NCI-H2107 (cell line): ENCODE measurements around the gene PLA1A.
"Not testable (repeated sequence)": the region's sequence is repeated elsewhere in the genome, so short reads cannot be mapped to it uniquely, and the experiment has no call there.

Source experiments
- DNase-seq: peaks from one replicate; lab custom pipeline; 2025; lab: John Stamatoyannopoulos, UW

PLA1A gene, protein sequence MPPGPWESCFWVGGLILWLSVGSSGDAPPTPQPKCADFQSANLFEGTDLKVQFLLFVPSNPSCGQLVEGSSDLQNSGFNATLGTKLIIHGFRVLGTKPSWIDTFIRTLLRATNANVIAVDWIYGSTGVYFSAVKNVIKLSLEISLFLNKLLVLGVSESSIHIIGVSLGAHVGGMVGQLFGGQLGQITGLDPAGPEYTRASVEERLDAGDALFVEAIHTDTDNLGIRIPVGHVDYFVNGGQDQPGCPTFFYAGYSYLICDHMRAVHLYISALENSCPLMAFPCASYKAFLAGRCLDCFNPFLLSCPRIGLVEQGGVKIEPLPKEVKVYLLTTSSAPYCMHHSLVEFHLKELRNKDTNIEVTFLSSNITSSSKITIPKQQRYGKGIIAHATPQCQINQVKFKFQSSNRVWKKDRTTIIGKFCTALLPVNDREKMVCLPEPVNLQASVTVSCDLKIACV

DNA sequence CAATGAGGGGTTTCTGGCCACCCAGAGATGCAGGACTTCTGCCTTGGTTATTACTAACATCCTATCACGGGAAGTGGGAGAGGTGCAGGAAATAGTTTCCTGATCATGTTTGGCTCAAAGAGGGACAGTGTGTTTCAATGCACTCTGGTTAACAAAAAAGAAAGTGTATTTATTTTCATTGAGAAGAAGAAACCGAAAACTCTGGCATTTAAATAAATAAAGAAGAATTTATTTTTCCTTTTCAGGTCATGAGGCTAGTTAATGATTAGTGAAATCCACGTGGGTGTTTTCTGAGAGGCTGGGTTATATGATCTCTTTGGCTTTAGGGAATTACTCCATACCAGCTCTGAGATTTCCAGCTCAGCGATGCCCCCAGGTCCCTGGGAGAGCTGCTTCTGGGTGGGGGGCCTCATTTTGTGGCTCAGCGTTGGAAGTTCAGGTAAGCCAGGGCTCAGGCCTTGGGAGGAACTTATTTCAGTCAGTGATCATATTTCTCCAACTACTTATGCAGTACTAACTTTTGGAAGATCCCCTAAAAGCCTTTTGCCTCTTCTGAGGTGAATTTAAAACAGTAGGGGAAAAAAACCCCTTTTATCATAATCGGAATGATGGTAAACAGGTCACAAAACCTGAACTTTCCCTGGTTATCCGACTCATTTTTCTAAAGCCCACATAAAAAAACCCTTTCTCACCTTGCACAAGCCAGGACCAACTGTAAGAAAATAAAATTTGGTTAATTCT, at the start of gene PLA1A:
Gene PLA1A, plus strand, starts transcription at position 338 of the 741 bp plus-strand sequence. Its CDS starts 29 bp downstream, at position 367.
- no peak for DNase-seq

DNA sequence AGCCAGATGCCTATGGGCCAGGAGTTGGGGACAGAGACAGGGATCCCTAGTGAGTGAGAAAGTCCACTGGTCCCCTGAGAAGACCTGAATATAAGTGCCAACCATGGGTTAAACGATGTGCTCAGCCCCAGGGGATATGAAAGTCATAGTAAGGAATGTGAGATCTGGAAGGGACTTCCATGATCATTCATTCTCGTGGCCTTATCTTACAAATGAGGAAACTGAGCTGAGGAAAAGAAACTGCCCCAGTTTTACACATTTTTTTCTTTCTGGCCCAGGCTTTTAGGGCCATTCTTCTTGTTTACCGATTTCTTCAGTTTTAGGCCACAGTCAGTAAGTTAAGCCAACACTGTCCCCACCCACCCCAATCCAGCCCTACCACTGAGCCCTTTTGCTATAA, 49.3 kb upstream of the PLA1A start:
- no peak for DNase-seq

DNA sequence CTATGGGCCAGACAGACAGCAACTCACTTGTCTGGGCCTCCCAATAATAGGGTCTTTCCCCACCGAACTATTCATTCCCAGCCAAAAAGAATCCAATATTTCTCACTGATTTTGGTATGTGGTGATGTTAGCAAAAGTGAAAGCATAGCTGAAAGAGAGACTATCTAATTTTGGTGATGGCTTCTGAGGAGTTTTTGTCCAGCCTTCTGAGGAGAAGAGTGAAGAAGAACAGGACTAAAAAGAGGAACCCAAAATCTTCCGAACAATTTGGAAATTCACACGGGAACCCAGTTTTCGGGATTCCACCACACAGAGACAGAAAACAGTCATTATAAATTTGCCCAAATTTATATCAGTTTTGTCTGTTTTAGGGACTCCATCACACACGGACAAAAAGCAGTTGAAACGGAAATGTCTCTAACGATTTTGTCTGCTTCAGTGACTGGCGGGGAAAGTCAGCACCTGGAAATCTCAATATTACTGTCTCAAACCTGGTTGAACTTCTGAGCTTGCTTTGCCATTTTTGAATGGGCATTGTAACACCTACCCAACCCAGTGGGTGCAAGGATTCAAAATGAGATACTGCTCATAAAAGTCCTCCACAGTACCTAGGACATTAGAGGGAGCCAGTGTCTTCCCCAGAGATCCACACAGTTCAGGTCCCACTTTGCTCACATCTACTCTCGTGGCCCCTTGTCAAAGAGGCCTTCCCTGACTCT, 47.3 kb upstream of the PLA1A start:
- no peak for DNase-seq

DNA sequence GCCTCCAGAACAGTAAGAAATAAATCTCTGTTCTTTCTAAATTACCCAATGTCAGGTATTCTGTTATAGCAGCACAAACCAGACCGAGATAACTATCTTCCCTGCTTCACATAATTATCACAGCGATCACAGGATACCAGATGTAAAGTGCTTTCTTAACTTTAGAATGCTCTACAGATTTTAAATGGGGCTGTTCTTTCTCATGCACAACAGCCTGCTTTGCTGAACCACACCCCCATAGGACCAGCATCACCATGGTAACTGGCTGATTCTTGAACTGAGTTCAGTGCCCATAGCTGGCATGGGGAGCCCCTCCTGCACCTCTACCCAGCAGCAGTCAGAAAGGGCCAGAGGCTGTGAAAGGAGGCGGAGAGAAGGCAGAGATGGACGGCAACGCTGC, 46.1 kb upstream of the PLA1A start:
- no peak for DNase-seq

DNA sequence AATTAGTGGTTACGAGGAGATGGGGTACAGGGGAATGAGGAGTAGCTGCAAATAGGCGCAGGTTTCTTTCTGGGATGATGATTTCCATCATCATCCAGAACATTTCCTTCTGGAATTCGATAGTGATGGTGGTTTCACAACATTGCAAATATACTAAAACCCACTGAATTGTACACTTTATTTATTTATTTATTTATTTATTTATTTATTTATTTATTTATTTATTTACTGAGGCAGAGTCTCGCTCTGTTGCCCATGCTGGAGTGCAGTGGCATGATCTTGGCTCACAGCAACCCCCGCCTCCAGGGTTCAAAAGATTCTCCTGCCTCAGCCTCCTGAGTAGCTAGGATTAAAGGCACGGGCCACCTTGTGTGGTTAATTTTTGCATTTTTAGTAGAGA, 44.8 kb upstream of the PLA1A start:
- not testable (repeated sequence) for DNase-seq

DNA sequence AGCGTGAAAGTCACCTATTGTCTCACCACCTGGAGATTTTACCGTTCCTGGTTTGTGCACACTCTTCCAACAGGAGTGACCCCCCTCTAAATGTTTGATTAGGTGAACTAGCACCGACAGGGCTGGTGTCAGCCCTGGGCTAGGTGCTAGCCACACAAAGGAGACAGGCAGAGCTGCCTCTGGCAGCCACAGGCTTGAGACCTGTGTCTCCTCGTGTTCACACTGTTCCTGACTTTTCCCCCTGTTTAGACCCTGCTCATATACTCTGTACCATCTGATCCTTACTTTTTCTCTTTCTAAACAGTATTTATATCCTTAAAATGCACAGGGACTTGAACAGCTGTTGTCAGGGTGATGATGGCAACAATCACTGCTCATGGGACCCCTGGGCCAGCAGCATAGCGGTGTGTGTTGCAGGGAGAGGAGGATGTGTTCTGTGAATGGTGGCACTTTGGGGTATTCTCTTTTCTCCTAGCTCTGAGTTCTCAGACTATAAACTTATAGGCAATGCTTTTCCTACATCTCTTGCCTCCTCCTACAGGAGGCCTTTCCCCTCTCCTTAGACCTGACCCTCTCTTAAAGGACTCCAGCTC, 43.8 kb upstream of the PLA1A start:
- DNase-seq: no peak

DNA sequence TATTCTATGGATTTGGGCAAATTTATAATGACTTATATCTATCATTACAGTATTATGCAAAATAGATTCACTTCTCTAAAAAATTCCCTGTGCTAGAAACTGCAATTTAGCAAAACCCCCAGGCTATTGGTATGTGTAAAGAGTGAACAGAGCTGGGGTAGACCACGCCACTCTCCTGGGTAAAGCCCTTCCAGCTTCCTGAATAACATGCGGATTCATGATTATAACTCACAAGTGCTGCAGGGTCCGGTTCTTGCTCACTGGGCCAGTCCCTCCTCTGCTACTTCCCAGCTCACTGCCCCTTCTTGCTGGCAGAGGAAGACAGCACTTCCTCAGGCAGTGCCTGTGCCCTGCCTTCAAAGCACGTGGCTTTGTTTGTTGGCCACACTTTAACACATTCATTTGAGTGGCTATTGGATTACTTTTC, 42.4 kb upstream of the PLA1A start:
- DNase-seq: no peak

DNA sequence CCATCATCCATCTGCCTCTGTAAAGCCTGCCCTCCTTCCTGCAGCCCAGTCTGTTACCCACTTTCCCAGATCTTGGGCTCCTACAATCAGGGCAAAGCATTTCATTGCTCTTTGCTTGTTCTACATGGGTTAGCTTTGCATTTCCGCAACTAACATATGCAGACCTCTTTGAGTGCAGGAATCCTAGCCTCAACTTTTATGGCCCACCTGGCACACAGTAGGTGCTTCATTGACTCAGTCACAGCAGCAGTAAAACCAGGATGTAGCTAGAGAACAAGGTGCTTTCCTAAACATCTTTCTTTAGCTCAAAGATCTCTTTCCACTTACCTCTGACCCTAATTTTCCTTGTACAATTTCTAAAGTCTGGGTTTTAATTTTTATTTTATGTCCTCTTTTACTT, 41.8 kb upstream of the PLA1A start:
- no peak for DNase-seq

DNA sequence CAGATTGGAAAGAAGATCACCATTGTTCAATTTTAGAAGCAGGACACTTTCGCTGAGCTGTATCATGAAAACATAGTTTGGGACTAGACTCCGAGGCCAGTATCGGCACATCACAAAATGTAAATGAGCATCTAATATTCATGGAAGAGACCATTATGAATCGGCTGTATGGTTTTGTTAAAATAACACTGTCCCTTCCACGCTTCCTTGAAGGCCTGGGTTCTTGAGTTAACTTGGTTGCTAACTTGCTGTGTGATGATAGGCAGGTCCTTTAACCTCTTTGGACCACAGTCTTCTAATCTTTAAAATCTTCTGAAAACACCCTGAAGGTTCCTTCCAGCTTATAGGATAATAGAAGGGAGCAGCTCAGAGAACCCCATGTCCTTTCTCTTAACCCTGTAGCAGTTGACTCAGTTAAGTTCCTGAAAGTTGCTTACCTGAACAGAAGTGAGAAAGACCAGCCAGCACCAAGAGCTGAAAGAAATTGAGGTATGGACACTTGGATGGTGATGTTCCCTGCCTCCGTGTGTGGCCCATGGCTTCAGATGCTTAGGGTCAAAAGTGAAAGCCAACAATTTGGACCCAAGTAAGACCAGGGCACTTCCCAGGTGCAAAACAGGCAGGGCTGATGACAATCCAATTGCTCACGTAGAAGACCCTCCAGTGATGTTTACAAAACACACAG, 40.4 kb upstream of the PLA1A start:
- DNase-seq: no peak

DNA sequence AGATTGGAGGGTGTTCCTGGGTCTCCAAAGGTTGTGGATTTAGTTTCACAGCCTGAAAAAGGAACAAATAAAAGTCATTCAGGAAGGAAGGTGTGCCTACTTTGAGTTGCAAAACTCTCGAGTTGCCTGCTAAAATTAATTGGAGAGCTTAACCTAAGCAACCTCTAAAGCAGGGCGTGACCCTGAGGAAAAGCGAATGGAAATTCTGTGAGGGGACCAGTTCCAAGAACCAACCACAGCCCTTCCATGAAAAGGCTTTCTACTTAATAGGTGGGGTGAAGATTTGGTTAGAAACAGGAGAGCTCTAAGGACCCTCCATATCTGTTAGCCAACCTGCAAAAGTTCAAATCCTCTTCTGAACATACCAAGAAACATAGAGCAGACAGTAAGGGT, 39.8 kb upstream of the PLA1A start:
- no peak for DNase-seq

DNA sequence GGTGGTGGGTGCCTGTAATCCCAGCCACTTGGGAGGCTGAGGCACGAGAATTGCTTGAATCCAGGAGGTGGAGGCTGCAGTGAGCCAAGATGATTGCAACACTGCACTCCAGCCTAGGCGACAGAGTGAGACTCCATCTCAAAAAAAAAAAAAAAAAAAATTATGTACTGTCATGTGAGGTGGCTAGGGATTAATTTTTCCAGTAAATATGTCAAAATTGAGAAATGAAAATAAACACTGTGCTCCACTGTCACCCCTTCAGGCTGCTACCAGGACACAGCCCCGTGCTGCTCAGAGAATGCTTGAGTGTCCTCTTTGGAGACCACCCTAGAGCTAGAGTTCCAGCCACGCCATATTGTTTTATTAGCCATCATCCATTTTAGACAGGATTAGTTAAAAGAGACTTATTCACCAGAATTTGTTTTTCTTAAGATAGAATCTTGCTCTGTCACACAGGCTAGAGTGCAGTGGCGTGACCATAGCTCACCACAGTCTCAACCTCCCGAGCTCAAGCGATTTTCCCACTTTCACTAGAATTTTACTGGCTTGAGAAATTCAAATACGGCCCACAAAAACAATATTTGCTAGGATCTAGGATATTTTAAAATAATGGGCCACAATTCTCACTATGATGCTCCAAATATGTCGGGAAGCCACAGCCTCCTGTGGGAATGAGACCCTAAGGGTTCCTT, 38.9 kb upstream of the PLA1A start:
- DNase-seq: no peak

DNA sequence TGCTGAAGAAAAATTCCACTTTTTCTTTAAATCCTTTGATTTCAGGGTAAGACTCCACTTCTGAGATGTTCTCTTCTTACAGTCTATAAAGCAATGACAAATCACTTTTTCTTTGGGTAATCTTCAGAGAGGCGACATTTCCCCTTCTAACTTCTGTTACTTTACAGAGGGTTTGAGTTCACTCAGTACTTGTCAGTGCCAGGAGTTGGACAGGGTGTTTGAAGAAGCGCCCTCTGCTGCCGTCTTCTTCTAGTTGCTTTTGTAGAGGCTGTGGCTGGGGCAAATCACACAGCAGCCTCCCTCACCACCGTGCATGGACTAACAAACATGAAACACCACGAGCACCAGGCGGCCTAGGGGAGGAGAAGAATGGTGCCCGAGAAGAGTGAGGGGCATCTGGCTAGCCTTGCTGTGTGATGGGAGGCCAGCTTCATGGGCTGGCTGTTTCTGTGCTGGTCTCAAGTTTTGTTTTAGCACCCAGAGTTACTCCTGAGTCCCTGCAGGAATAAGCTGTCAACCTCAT, 38.2 kb upstream of the PLA1A start, which contains the start of gene CD80:
Gene CD80, minus strand, starts transcription at position 174 of the 523 bp plus-strand sequence. CDS start 1,886 bp downstream, outside the sequence.
- DNase-seq: no peak

DNA sequence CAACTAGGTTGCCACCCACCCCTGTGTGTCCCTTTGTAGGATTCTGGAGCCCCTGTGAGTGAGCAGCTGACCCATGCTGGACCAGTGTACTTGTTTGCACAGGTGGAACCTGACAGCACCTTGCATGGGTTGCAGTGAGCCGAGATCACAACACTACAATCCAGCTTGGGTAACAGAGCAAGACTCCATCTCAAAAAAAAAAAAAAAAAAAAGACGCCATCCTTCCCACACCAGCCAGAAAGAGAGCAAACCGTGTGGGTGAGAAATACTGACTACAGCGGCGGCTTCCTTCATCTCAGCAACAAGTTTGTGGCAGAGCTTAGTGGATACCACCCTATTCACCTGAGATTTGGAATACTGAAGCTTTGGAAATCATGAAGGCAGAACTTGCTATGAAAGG, 37.5 kb upstream of the PLA1A start:
- no peak for DNase-seq

DNA sequence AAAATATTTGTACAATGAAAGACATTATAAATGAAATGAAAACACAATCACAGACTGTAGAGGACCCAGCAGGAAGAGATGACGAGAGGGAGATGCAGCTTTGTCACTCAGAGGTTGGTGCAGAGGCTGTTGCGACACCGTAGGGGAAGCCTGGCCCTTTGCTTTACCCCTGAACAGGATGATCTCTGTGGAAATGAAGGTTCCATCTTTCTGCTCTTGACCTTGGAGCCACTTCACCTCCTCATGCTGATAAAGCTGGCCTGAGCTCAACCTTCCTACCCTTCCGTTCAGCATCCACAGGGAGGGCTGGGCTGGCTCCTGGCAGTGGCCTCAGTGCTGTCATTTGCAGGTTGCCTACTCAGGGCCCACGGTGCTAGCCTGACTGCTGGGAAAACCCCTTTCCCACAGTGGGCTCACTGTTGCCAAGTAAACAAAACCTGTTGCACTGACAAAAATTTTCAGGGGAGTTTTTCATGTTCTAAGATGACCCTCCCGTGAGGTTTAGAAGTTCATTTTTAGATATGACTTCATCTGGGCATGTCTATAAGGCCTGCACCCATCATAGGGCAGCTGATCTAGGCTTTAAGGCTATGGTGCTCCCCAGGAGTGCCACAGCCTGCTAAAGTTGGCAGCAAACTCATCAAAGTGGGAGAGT, 35.3 kb upstream of the PLA1A start:
- no peak for DNase-seq

DNA sequence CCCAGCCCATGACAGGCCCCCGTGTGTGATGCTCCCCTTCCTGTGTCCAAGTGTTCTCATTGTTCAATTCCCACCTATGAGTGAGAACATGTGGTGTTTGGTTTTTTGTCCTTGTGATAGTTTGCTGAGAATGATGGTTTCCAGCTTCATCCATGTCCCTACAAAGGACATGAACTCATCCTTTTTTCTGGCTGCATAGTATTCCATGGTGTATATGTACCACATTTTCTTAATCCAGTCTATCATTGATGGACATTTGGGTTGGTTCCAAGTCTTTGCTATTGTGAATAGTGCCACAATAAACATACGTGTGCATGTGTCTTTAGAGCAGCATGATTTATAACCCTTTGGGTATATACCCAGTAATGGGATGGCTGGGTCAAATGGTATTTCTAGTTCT, 34.4 kb upstream of the PLA1A start:
- not testable (repeated sequence) for DNase-seq

DNA sequence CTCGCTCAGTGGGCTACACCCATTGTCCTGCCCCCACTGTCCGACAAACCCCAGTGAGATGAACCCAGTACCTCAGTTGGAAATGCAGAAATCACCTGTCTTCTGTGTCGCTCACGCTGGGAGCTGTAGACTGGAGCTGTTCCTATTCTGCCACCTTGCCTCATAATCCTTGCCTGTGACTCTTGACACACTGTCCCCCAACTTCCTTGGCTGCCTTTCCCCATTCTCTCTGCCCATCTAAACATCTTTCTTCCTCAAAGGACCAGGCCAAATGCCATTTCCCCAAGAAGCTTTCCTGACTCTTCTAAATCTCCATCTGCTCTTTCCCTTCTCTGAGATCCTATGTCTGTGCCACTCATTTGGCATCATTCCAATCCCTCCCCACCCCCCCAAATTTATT, 28.5 kb upstream of the PLA1A start:
- no peak for DNase-seq

DNA sequence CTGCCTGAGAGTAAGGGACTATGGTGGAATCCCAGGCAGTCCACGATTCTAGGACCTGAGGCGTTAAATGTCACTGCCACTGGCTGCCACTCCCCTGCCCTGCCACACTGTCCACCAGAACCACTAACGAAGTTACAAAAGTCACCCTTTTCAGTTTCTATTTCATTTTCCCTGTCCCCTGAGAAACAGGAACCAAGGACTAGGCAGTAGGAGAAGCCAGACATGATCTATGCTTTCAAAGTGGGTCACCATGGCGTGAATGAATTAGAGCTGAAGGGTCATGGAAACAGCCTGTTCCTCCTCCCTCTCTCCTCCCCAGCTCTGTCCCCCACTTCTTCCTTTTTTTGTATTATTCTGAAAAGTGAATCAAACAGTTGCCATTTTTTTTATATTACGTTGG, 27.5 kb upstream of the PLA1A start:
- DNase-seq: no peak

DNA sequence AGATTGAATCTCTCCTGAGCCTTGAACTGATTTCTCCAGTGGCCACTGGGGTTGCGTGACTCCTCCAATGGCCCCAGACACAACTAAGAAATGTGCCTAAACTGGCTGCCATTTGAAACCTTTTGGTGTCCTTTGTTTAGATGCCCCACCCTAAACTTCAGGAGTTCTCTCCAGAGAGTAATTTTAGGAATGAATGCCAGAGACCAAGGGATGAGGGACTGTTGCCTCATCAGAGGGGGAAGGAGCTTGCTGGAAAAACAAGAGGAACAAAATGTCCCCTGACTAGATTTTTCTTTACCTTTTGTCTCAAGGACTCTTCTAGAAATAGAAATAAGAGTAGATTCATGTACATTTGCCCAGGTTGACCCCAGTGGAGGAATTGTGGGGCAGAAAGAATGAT, 26.5 kb upstream of the PLA1A start:
- DNase-seq: no peak

DNA sequence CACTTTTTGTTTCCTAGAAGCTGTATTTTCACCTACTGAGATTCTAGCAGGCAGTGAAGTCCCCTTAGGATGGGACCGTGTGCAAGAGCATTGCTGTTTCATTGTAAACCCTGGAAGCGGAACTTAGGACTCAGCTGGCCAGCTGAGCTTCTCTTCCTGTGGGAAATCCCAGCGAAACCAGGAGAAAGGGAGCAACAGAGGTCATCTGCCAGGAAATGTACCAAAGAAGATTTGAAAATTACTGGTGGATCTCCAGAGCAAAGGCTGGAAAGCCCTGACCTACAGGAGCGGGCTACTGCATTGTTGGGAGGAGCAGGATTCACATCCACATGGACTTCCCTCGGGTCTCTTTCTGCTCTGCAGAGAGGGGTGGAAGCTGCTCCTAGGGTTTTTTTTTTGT, 26.0 kb upstream of the PLA1A start:
- DNase-seq: no peak

DNA sequence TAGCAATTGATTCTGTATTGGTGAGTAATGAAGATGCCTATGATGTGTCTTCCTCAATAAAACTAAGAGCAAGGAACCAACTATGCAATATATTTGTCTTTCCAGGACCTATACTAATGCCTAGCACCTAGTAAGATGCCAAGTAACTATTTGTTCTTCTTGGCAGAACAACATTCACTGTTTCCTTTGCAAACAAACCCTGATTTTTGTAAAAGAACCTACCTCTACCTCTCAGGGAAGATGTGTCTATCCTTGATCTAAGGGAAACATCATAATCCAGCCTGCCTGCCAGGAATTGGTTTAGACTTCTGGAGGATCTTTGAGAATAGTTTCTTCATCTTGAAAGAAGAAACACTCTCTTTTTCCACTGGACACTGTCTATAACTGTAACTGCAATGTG, 22.2 kb upstream of the PLA1A start:
- no peak for DNase-seq
